ENCODE results near the gene EPHA4.

GRCh38 chr2:221380062-221380461, 192.0 kb downstream of the EPHA4 start:
- no peak for TF ChIP-seq GATA2 (IDR thresholded peaks at IDR 0.05; ENCODE audit: low read depth, low read length)
- no peak for TF ChIP-seq GATA3 (IDR thresholded peaks at IDR 0.05; ENCODE audit: low read depth, low read length)
